GM18951 (cell line): ENCODE measurements around the gene RNF126.

Experiments used
- POLR2A ChIP-seq: IDR thresholded peaks from 4 replicates; pipeline ENCODE4 v1.6.1; 2011; ENCODE audit warnings: mild to moderate bottlenecking; ENCODE audit not compliant: insufficient read length, insufficient read depth; ENCODE audit errors: extremely low read depth
- in situ Hi-C: fragments of 300-500 bp; cut with MboI; formaldehyde crosslinking; loops from one replicate; pipeline ENCODE4 v1.12.0; 2022; ENCODE audit warnings: low sequenced_read_pairs, mixed read lengths, inconsistent platforms; ENCODE audit not compliant: unreplicated experiment

The RNF126 gene

GRCh38 chr19:617551-618246 is 45.3 kb downstream of the RNF126 start:
- no peak for TF ChIP-seq POLR2A
- in situ Hi-C loops = no loop called here

DNA sequence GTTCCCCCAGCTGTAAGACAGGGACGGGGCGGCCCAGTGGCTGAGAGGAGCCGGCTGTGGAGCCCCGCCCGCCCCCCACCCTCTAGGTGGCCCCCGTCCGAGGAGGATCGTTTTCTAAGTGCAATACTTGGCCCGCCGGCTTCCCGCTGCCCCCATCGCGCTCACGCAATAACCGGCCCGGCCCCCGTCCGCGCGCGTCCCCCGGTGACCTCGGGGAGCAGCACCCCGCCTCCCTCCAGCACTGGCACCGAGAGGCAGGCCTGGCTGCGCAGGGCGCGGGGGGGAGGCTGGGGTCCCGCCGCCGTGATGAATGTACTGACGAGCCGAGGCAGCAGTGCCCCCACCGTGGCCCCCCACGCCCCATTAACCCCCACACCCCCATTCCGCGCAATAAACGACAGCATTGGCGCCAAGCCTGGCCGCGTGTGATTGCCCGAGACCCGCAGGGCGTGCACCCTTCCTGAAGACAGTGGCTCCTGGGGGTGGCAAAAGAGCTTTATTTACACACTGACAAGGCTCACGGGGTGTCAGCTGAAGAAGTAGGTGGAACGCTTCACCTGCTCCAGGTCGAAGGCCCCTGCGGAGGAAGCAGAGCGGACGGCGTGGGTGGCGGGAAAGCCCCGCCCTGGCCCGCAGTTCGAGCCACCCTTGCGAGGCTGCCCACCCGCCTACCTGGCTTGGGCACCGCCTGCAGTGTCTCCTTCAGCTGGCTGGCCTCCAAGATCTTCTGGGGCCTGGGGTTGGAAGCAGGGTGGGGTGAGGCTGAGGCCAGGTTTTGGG is 46.1 kb downstream of the RNF126 start:
- in situ Hi-C loops = no loop called here
- no peak for TF ChIP-seq POLR2A

DNA sequence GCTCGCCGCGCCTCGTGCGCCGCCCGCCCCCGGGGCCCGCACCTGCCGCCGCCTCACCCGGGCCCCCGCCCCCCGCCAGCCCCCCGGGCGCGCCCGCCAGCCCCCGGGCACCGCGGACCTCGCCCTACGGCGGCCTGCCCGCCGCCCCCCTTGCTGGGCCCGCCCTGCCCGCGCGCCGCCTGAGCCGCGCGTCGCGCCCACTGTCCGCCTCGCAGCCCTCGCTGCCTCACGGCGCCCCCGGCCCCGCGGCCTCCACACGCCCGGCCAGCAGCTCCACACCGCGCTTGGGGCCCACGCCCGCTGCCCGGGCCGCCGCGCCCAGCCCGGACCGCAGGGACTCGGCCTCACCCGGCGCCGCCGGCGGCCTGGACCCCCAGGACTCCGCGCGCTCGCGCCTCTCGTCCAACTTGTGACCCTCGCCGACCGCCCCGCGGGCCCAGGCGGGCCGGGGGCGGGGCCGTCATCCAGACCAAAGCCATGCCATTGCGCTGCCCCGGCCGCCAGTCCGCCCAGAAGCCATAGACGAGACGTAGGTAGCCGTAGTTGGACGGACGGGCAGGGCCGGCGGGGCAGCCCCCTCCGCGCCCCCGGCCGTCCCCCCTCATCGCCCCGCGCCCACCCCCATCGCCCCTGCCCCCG is 46.8 kb downstream of the RNF126 start:
- in situ Hi-C loops = no loop called here
- TF ChIP-seq POLR2A = no peak

- TF ChIP-seq POLR2A = no peak
These were observed 47.4 kb downstream of the RNF126 start for GRCh38 chr19:615619-616018.

DNA sequence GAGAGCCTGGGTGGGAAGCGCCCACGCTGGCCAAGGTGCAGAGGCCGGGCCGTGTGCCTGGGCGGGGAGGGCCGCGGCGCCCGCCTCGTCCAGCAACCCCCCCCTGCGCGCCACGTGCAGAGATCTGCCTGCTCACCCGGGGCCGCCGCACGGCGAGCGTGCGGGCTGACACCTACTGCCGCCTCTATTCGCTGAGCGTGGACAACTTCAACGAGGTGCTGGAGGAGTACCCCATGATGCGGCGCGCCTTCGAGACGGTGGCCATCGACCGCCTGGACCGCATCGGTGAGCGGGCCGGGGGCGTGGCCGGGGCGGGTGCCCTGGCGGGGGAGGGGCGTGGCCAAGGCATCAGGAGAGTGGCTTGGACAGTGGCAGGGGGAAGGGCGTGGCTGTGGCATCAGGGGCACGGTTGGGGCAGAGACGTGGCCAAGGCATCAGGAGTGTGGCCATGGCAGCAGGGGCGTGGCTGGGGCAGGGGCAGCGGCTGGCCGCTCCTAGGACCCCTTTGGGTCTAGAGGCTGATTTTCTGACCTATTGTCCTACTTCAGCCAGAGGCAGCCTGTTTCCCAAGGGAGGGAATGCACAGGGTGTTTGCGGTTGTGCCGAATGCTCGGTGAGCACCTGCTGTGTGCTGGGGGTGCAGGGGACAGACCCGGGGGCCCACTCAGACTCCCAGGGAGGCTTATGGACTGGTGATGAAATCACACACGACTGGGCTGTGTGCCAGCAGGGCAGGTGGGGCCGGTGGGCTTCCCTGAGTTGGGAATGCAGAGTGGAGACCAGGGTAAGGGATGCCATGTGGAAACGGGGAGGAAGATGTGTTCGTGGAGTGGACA is 49.1 kb downstream of the RNF126 start:
- in situ Hi-C loops = no loop called here

More at GRCh38 chr19:615619-616018, 47.4 kb downstream of the RNF126 start:
- in situ Hi-C loops = no loop called here

DNA sequence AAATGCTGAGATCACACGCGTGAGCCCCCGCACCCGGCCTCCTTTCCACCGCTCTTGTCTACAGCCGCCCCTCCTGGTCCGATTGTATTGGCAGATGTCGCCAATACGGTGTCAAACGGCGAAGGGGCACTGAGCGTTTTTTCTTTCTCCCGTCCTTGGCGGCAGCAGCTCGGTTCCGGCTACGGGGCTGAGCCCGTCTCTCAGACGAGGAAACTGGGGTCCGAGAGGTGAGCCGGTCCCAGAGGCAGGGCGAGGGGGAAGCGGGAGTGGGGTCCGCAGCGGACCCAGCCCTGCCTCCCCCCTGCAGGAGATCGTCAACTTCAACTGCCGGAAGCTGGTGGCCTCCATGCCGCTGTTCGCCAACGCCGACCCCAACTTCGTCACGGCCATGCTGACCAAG is 50.1 kb downstream of the RNF126 start:
- no peak for TF ChIP-seq POLR2A
- in situ Hi-C loops = no loop called here

More for the DNA sequence above, 49.1 kb downstream of the RNF126 start:
- TF ChIP-seq POLR2A = no peak

- in situ Hi-C loops = no loop called here
- TF ChIP-seq POLR2A = no peak
These were observed 51.5 kb downstream of the RNF126 start for GRCh38 chr19:611481-611868.

GRCh38 chr19:610801-611480 is 52.1 kb downstream of the RNF126 start:
- no peak for TF ChIP-seq POLR2A
- in situ Hi-C loops = no loop called here

DNA sequence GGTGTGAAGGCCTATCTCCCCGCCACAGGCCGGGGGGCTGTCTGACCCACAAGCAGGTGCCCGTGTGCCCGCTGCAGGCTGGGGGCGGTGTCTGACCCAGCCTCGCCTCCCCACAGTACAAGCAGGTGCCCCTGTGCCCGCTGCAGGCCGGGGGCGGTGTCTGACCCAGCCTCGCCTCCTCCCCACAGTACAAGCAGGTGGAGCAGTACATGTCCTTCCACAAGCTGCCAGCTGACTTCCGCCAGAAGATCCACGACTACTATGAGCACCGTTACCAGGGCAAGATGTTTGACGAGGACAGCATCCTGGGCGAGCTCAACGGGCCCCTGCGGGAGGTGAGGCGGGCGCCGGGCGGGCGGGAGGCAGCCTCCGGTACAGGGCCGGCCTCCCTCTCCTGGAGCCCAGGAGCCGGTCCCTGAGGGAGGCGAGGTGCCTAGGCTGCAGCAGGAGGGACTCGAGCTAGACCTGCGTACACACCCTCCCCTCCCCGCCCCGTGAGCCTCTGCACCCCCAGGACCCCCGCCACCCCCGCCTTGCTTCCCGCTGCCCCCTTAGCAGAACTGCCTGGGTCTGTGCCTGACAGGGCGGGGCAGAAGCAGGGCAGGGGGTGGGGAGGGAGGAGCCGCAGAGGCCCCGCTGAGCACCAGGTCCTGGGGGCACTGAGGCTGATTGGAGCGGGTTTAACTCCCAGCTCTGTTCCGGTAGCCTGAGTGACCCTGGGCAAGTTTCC is 52.8 kb downstream of the RNF126 start:
- in situ Hi-C loops = no loop called here
- TF ChIP-seq POLR2A = no peak

- in situ Hi-C loops = no loop called here
- no peak for TF ChIP-seq POLR2A
These were observed 54.0 kb downstream of the RNF126 start for GRCh38 chr19:609004-609346.

DNA sequence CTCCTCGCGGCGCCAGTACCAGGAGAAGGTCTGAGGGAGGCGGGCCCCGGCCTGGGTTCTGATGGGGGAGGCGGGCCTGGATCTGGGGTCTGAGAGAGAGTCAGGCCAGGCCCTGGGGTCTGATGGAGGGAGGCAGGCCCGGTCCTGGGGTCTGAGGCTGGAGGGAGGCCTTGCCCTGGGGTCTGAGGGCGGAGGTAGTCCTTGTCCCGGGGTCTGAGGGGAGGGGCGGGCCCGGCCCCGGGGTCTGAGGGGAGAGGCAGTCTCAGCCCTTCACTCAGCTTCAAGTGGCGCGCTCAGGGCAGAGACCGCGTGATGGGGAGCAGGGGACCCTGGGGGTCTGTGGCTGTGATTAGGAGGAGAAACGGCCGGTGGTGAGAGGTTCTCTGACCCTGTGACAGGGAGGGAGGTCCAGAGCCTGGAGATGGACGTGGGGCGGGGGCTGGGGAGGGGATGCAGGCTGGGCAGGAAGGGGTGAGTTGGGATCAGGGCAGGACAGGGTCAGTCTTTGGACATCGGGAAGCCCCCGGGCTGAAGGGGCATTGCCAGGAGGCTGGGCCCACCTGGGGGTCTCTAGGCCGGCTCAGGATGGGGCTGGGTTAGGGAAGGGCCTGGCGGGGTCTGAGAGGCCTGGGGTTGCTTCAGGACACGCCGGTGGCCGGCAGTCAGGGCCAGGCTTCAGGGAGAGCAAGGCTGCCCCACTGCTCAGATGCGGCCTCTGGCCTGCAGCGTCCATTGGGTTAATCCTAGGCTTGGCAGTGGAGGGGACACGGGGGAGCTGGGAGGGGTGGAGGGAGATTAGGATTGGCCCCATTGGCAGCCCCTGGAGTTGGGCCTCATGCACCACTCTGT is 54.6 kb downstream of the RNF126 start:
- in situ Hi-C loops = no loop called here
- no peak for TF ChIP-seq POLR2A
